Fibroblast of pulmonary artery (primary cell): ENCODE data around the gene KRT75.
"Not testable (repeated sequence)": the region's sequence is repeated elsewhere in the genome, so short reads cannot be mapped to it uniquely, and the experiment has no call there.

Source experiments
- DNase-seq: peaks from one replicate; pipeline ENCODE4 v3.0.0-alpha.2; 2010; ENCODE audit warnings: low read depth
- H3K4me3 ChIP-seq: replicated peaks from 2 replicates; pipeline ENCODE4 v1.5.1; 2011; ENCODE audit warnings: low read depth, mild to moderate bottlenecking, control low read depth, low read length, moderate library complexity
- CTCF ChIP-seq: IDR thresholded peaks from 2 replicates; pipeline ENCODE4 v1.5.1; 2011; ENCODE audit warnings: mild to moderate bottlenecking, control low read depth, low read length, inconsistent platforms; ENCODE audit errors: missing control alignments

The KRT75 gene

GRCh38 chr12:52413202-52413601, 21.0 kb downstream of the KRT75 start:
- DNase-seq = no peak
- H3K4me3 ChIP-seq = no peak overlapping the region
- no peak for TF ChIP-seq CTCF

DNA sequence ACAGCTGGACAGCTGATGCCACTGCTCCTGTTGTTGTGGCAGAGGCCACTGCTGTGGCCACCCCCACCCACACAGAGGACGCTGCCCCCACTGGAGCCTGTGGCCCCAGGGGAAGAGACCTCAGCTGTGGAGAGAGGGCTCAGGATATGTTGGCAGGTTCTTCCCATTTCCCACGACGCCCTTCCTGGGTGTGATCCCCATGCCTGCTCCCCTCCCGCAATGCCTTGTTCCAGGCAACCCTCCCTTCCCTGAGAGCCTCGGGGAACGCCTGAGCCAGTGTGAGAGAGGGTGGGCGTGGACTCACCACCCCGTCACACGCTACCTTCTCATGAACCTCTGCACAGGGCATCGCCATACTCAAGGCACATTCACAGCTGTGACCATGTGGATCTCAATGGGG, 22.4 kb downstream of the KRT75 start:
- DNase-seq = no peak
- TF ChIP-seq CTCF = no peak
- H3K4me3 ChIP-seq = no peak overlapping the region

DNA sequence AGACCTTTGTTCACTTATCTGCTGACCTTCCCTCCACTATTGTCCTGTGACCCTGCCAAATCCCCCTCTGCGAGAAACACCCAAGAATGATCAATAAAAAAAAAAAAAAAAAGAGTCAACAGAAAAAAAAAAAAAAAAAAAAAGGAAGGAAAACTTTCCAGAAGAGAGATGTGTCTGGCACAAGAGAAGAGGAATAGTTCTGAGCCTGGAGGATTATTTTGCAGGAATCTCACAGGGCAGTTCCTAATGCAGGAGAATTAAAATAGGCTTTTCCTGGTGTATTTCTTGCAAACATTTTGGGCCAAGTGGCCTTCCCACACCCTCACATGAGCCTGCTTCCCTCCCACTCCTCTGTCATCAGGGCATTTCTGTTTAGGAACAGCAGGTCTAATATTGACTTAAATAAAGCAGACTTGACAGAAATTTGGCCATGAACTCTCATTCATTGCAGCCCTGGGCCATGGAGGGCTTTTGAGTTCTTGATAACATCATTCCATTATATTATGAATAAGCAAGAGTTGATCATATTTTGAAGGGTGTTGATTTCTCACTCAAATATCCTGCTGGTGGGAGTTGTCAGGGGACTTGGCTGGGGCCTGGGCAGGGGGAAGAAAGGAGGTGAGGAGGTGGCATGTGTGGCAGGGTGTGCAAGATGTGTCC, 23.5 kb downstream of the KRT75 start:
- not testable (repeated sequence) for DNase-seq, H3K4me3 ChIP-seq

- peak; percentile 2 for TF ChIP-seq CTCF
- H3K4me3 ChIP-seq = no peak overlapping the region
- DNase-seq = no peak
These were observed 26.3 kb downstream of the KRT75 start for GRCh38 chr12:52407918-52408317.

GRCh38 chr12:52405922-52406385, 28.2 kb downstream of the KRT75 start, which contains the start of gene KRT82:
KRT82 (minus strand) TSS chr12:52406335; CDS start chr12:52406277, 58 bp downstream.
- TF ChIP-seq CTCF = no peak
- no peak for DNase-seq
- H3K4me3 ChIP-seq = no peak within 1 kb of the TSS

DNA sequence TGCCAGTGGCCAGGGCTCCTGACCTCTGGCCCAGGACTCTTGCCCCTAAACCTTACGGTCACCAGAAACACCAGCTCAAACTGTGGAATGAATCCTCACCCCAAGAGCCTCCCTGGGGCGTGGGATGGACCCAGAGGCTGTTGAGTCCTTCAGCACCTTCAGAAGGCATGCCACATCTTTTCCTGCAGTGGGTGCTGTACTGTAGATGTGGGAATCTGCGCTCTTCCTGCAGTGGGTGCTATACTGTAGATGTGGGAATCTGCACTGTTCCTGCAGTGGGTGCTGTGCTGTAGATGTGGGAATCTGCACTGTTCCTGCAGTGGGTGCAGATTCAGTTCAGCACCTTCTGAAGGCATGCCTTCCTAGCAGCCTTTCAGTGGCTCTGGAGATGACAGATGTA, 29.2 kb downstream of the KRT75 start:
- peak; percentile 8 for TF ChIP-seq CTCF
- no peak overlapping the region for H3K4me3 ChIP-seq
- DNase-seq = no peak

GRCh38 chr12:52403561-52403960, 30.6 kb downstream of the KRT75 start:
- H3K4me3 ChIP-seq = no peak overlapping the region
- no peak for DNase-seq
- no peak for TF ChIP-seq CTCF
